ENCODE data around the gene HAGHL. TPM values are rescaled to one million over a fixed set of nuclear protein-coding genes. Genes with fewer than 3 reads are reported as not detected.

Gene HAGHL
- total RNA-seq, 2 experiments from 2014 or later, result 28.8 to 32.6 TPM

GRCh38 chr16:700684-701584 is 26.0 kb upstream of the HAGHL start:
- no peak for TF ChIP-seq CTCF (IDR thresholded peaks at IDR 0.05)
- Mint-ChIP-seq H3K9me3 (no peaks in the 10 kb centered on the region), H3K4me1 (ENCODE audit: low read depth) (peaks cover 7% of the 10 kb centered on the region), H3K36me3 (ENCODE audit: low read depth) (no peaks in the 10 kb centered on the region), H3K27me3 (peaks cover 28% of the 10 kb centered on the region), H3K27ac (no peak overlapping the region), H3K4me3 (no peak overlapping the region)
- ChIA-PET CTCF (interaction anchor here (1.6 kb wide), 1 partner anchor 11 kb away, joined by 6 read pairs; no protein-coding TSS in a partner anchor), POLR2A (interaction anchor here (0.9 to 2.6 kb wide), 6 partner anchors 10 to 106 kb away, joined by 3 to 7 read pairs (median 4); partner anchors contain the start of genes ANTKMT, CHTF18, RPUSD1 and WDR24)
- DNase-seq, result peak; percentile 42
- intact Hi-C loops (cut with micrococcal nuclease), result no loop called here
- ATAC-seq, result peak; percentile 71

- ATAC-seq (no peak), DNase-seq (no peak)
- POLR2A ChIA-PET, result interaction anchor here (0.9 to 1.5 kb wide), 3 partner anchors 8 to 85 kb away, joined by 3 to 6 read pairs (median 4); partner anchors contain the start of gene ANTKMT
- Mint-ChIP-seq H3K36me3 (ENCODE audit: low read depth) (no peaks in the 10 kb centered on the region), H3K4me3 (no peak overlapping the region), H3K27ac (no peak overlapping the region), H3K4me1 (ENCODE audit: low read depth) (peaks cover 4% of the 10 kb centered on the region), H3K9me3 (no peaks in the 10 kb centered on the region), H3K27me3 (peaks cover 39% of the 10 kb centered on the region)
- CTCF ChIA-PET, result interaction anchor here (1.2 to 2.1 kb wide), 4 partner anchors 10 to 83 kb away, joined by 3 to 13 read pairs (median 6); partner anchors contain the start of gene METRN
- TF ChIP-seq CTCF (IDR thresholded peaks at IDR 0.05), result no peak
- intact Hi-C loops (cut with micrococcal nuclease), result no loop called here
These were observed 24.6 kb upstream of the HAGHL start for GRCh38 chr16:702341-702740.

GRCh38 chr16:703406-703805 is 23.5 kb upstream of the HAGHL start:
- Mint-ChIP-seq H3K4me1 (ENCODE audit: low read depth) (peaks cover 4% of the 10 kb centered on the region), H3K27ac (no peak overlapping the region), H3K9me3 (no peaks in the 10 kb centered on the region), H3K27me3 (peaks cover 48% of the 10 kb centered on the region), H3K4me3 (no peak overlapping the region), H3K36me3 (ENCODE audit: low read depth) (no peaks in the 10 kb centered on the region)
- no peak for TF ChIP-seq CTCF (IDR thresholded peaks at IDR 0.05)
- ATAC-seq (no peak), DNase-seq (no peak)
- intact Hi-C loops (cut with micrococcal nuclease), result no loop called here
- ChIA-PET POLR2A (interaction anchor here (1.0 to 1.2 kb wide), 2 partner anchors 8 to 100 kb away, joined by 3 to 5 read pairs; no protein-coding TSS in a partner anchor), CTCF (interaction anchor here (1.0 to 2.1 kb wide), 7 partner anchors 9 to 82 kb away, joined by 3 to 13 read pairs (median 3); partner anchors contain the start of gene METRN)

- ChIA-PET CTCF (interaction anchor here (0.9 to 2.1 kb wide), 7 partner anchors 9 to 81 kb away, joined by 3 to 13 read pairs (median 3); partner anchors contain the start of gene METRN), POLR2A (interaction anchor here (1.0 to 1.2 kb wide), 2 partner anchors 9 to 99 kb away, joined by 3 to 5 read pairs; no protein-coding TSS in a partner anchor)
- no peak for TF ChIP-seq CTCF (IDR thresholded peaks at IDR 0.05)
- no peak overlapping the region for H3K27ac Mint-ChIP-seq
- ATAC-seq (no peak), DNase-seq (no peak)
- no peak overlapping the region for H3K4me3 Mint-ChIP-seq
- no peaks in the 10 kb centered on the region for H3K9me3 Mint-ChIP-seq
- H3K27me3 Mint-ChIP-seq, result peaks cover 53% of the 10 kb centered on the region
- H3K4me1 Mint-ChIP-seq (ENCODE audit: low read depth), result peaks cover 4% of the 10 kb centered on the region
- no peaks in the 10 kb centered on the region for H3K36me3 Mint-ChIP-seq (ENCODE audit: low read depth)
- intact Hi-C loops (cut with micrococcal nuclease), result no loop called here
These were observed 22.9 kb upstream of the HAGHL start for GRCh38 chr16:704047-704446.

Measured in activated CD8-positive, alpha-beta T cell treated with anti-CD3 and anti-CD28 coated beads for 36 hours (primary cell).